Right lobe of liver (tissue), 6 donors: Measurements from ENCODE around the gene ACOD1. TPM values are rescaled to one million over a fixed set of nuclear protein-coding genes. Genes with fewer than 3 reads are reported as not detected.

Source experiments
- ATAC-seq, 4 donors: fragments of 200-7000 bp; cut with Tn5 transposase; one replicate each; pipeline ENCODE4 v1.9.1; 2020; ENCODE audit warnings: mild to moderate bottlenecking in 4 of 4, moderate library complexity in 4 of 4
- DNase-seq, 3 donors: peaks; one replicate each; pipeline ENCODE4 v3.0.0-alpha.2; 2020
- H3K27ac ChIP-seq, 3 donors: fragments of 200-600 bp; one replicate each; pipeline ENCODE4 v1.8.0; 2022
- H3K27me3 ChIP-seq, 2 donors: fragments of 200-600 bp; one replicate each; pipeline ENCODE4 v1.8.0; 2022
- H3K36me3 ChIP-seq, 4 donors: fragments of 200-600 bp; sonication (generic) in 1 of 4; one replicate each; pipeline versions ENCODE4 v1.5.1 to v1.8.0; 2017 to 2022; ENCODE audit warnings: control low read depth in 1 of 4
- H3K4me1 ChIP-seq, 4 donors: fragments of 200-600 bp; sonication (generic) in 1 of 4; one replicate each; pipeline versions ENCODE4 v1.5.1 to v1.8.0; 2017 to 2022; ENCODE audit warnings: control low read depth in 1 of 4
- H3K4me3 ChIP-seq, 3 donors: fragments of 200-600 bp; one replicate each; pipeline ENCODE4 v1.8.0; 2022
- H3K9me3 ChIP-seq, 4 donors: fragments of 200-600 bp; sonication (generic) in 1 of 4; one replicate each; pipeline versions ENCODE4 v1.5.1 to v1.8.0; 2017 to 2022; ENCODE audit warnings: control low read depth in 1 of 4
- CTCF ChIP-seq, 4 donors: fragments of 200-600 bp in 3 of 4; fragments of 450-650 bp in 1 of 4; IDR thresholded peaks; one replicate each; pipeline versions ENCODE4 v1.5.1 to v1.8.0; 2016 to 2022; ENCODE audit warnings: antibody characterized with exemption in 4 of 4, mild to moderate bottlenecking in 2 of 4
- POLR2A ChIP-seq: fragments of 450-650 bp; IDR thresholded peaks from one replicate; pipeline ENCODE4 v1.6.1; 2017; ENCODE audit warnings: antibody characterized with exemption, mild to moderate bottlenecking
- WGBS: methylation state at CpG from one replicate; pipeline ENCODE4 v1.1.6; 2018; ENCODE audit warnings: low coverage, low lambda C conversion rate; ENCODE audit not compliant: insufficient coverage; ENCODE audit errors: missing lambda C conversion rate; 5-methylcytosine and 5-hydroxymethylcytosine counted together
- intact Hi-C, 2 donors: fragments of 100-400 bp; cut with DNase I; formaldehyde crosslinking; loops; one replicate each; pipeline versions ENCODE4 v1.11.2 to v1.14.1; 2022
- total RNA-seq, 6 experiments: library from RNA; depleted of rRNA in 2 of 6; stranded (reverse); fragments of >200 nt in 2 of 6; fragmentation: NEBNext Ultra II Directional in 3 of 6; extraction: Animal tissue kit (Norgen Biotek cat#: 25700) in 3 of 6; gene quantifications; one replicate each; pipeline versions ENCODE4 v1.1.0 to v1.2.4, GENCODE V29; 2016 to 2023
- donor health status: DM: no; HTN: yes; CAD: no.
- donor health status: DM: no; HTN: no; CAD: no.
- donor health status: DM: no; HTN: no; CAD: no.
- donor health status: DM: no; HTN: yes; CAD: no.
- donor health status: DM: no; HTN: yes; CAD: no.

The ACOD1 gene
- total RNA-seq, 6 experiments from 2014 or later, result not detected

GRCh38 chr13:76965759-76966421 is 17.6 kb downstream of the ACOD1 start:
- H3K9me3 ChIP-seq, result no peaks in the 10 kb centered on the region
- WGBS, result 38% methylated on average over 5 of the region's 6 CpGs
- intact Hi-C loops, result no loop called here
- H3K27ac ChIP-seq, result no peak overlapping the region
- no peak overlapping the region for H3K4me3 ChIP-seq
- no peaks in the 10 kb centered on the region for H3K4me1 ChIP-seq
- TF ChIP-seq CTCF (IDR thresholded peaks at IDR 0.05) (no peak), POLR2A (no peak)
- DNase-seq, result peak in 2 of 3 donors; percentile 51 to 70
- peak; percentile 48 to 67 (median 50) for ATAC-seq
- H3K36me3 ChIP-seq, result no peaks in the 10 kb centered on the region
- no peaks in the 10 kb centered on the region for H3K27me3 ChIP-seq

DNA sequence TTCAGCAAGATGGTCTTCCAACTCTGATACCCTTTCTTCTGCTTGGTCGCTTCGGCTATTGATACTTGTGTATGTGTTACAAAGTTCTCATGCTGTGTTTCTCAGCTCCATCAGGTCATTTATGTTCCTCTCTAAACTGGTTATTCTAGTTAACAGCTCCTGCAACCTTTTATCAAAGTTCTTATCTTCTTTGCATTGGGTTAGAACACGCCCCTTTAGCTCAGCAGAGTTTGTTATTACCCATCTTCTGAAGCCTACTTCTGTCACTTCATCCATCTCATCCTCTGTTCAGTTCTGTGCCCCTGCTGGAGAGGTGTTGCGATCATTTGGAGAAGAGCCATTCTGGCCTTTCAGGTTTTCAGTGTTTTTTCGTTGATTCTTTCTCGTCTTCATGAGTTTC is 18.7 kb downstream of the ACOD1 start:
- ATAC-seq (no peak), DNase-seq (no peak)
- intact Hi-C loops, result no loop called here
- Histone ChIP-seq H3K4me3 (no peak overlapping the region), H3K27ac (no peak overlapping the region), H3K4me1 (no peaks in the 10 kb centered on the region), H3K27me3 (no peaks in the 10 kb centered on the region), H3K9me3 (no peaks in the 10 kb centered on the region), H3K36me3 (no peaks in the 10 kb centered on the region)
- TF ChIP-seq POLR2A, result no peak
- TF ChIP-seq CTCF (IDR thresholded peaks at IDR 0.05), result no peak
- 69% methylated on average over 6 of the region's 6 CpGs for WGBS

- WGBS, result no CpG with 5 or more reads among the region's 6 CpGs
Measured at GRCh38 chr13:76968041-76968440, 19.7 kb downstream of the ACOD1 start.

GRCh38 chr13:76969488-76970365 is 21.4 kb downstream of the ACOD1 start:
- Histone ChIP-seq H3K27me3 (no peaks in the 10 kb centered on the region), H3K4me1 (no peaks in the 10 kb centered on the region), H3K4me3 (no peak overlapping the region), H3K9me3 (no peaks in the 10 kb centered on the region), H3K27ac (no peak overlapping the region), H3K36me3 (no peaks in the 10 kb centered on the region)
- no peak for ATAC-seq
- intact Hi-C loops, result no loop called here
- TF ChIP-seq CTCF (IDR thresholded peaks at IDR 0.05) (no peak), POLR2A (no peak)
- no peak for DNase-seq
- WGBS, result 68% methylated on average over 4 of the region's 5 CpGs

More at GRCh38 chr13:76968041-76968440, 19.7 kb downstream of the ACOD1 start:
- Histone ChIP-seq H3K27ac (no peak overlapping the region), H3K4me1 (no peaks in the 10 kb centered on the region), H3K4me3 (no peak overlapping the region), H3K36me3 (no peaks in the 10 kb centered on the region), H3K27me3 (no peaks in the 10 kb centered on the region), H3K9me3 (no peaks in the 10 kb centered on the region)
- intact Hi-C loops, result no loop called here
- DNase-seq (no peak), ATAC-seq (no peak)
- TF ChIP-seq CTCF (IDR thresholded peaks at IDR 0.05) (no peak), POLR2A (no peak)
